ENCODE data around the gene MTCL1. TPM values are rescaled to one million over a fixed set of nuclear protein-coding genes. Genes with fewer than 3 reads are reported as not detected.

Gene MTCL1
- total RNA-seq, 1 donor from 2014 or later, result 100 TPM

GRCh38 chr18:8717011-8717770 lies 11.8 kb downstream of the MTCL1 start:
- peak overlapping the region; percentile 7 for H3K4me3 Mint-ChIP-seq (ENCODE audit: unreplicated experiment)

DNA sequence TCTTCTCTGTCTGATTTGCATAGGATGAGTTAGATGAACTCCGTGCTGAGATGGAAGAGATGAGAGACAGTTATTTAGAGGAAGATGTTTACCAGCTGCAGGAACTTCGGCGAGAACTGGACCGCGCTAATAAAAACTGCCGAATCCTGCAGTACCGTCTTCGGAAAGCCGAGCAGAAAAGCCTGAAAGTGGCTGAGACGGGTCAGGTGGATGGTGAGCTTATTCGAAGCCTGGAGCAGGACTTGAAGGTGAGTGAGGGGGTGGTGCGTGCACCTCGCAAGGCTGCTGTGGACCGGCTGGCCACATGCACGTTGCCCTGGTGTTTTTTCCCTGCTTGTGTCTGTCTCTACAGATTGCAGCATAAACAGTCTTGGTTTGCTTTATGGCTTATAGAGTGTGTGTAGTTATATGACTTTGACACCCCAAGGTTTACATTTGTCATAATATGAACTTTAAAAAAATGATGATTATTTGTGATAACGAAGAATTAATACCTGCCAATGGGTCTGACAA lies 13.1 kb downstream of the MTCL1 start:
- Mint-ChIP-seq H3K27ac (ENCODE audit: unreplicated experiment) (no peak overlapping the region), H3K4me1 (ENCODE audit: low read depth, unreplicated experiment) (peaks cover 35% of the 10 kb centered on the region), H3K27me3 (ENCODE audit: unreplicated experiment) (peaks cover 3% of the 10 kb centered on the region), H3K4me3 (ENCODE audit: unreplicated experiment) (no peak overlapping the region), H3K36me3 (ENCODE audit: unreplicated experiment) (no peaks in the 10 kb centered on the region), H3K9me3 (ENCODE audit: unreplicated experiment) (no peaks in the 10 kb centered on the region)
- no peak for DNase-seq
- no peak for TF ChIP-seq CTCF (IDR thresholded peaks at IDR 0.05; ENCODE audit: partially characterized antibody, unreplicated experiment)

More at GRCh38 chr18:8717011-8717770, 11.8 kb downstream of the MTCL1 start:
- no peaks in the 10 kb centered on the region for H3K36me3 Mint-ChIP-seq (ENCODE audit: unreplicated experiment)
- no peaks in the 10 kb centered on the region for H3K9me3 Mint-ChIP-seq (ENCODE audit: unreplicated experiment)
- DNase-seq, result peak; percentile 33
- peak overlapping the region; percentile 53 for H3K27ac Mint-ChIP-seq (ENCODE audit: unreplicated experiment)
- H3K4me1 Mint-ChIP-seq (ENCODE audit: low read depth, unreplicated experiment), result peaks cover 44% of the 10 kb centered on the region
- no peak for TF ChIP-seq CTCF (IDR thresholded peaks at IDR 0.05; ENCODE audit: partially characterized antibody, unreplicated experiment)
- peaks cover 3% of the 10 kb centered on the region for H3K27me3 Mint-ChIP-seq (ENCODE audit: unreplicated experiment)

GRCh38 chr18:8719192-8719591 lies 13.8 kb downstream of the MTCL1 start:
- Mint-ChIP-seq H3K4me3 (ENCODE audit: unreplicated experiment) (no peak overlapping the region), H3K27me3 (ENCODE audit: unreplicated experiment) (peaks cover 3% of the 10 kb centered on the region), H3K36me3 (ENCODE audit: unreplicated experiment) (peaks cover under 1% of the 10 kb centered on the region), H3K27ac (ENCODE audit: unreplicated experiment) (no peak overlapping the region), H3K4me1 (ENCODE audit: low read depth, unreplicated experiment) (peaks cover 29% of the 10 kb centered on the region), H3K9me3 (ENCODE audit: unreplicated experiment) (peaks cover 2% of the 10 kb centered on the region)
- no peak for TF ChIP-seq CTCF (IDR thresholded peaks at IDR 0.05; ENCODE audit: partially characterized antibody, unreplicated experiment)
- DNase-seq, result no peak

DNA sequence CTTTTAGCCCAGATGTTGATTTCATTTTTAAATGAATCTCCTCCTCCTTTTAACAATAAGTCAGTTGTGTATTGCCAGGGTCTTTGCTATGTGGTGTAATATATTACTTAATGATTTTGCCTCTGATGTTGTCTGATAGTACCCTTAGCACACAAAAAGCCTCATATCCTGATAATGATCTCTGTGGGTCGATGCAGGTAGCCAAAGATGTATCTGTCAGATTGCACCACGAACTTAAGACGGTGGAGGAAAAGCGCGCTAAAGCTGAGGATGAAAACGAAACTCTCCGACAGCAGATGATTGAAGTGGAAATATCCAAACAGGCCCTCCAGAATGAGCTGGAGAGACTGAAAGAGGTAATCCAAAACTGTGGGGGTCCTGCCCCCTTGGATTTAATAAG lies 14.8 kb downstream of the MTCL1 start:
- no peak for DNase-seq
- no peak overlapping the region for H3K4me3 Mint-ChIP-seq (ENCODE audit: unreplicated experiment)
- peaks cover 4% of the 10 kb centered on the region for H3K36me3 Mint-ChIP-seq (ENCODE audit: unreplicated experiment)
- TF ChIP-seq CTCF (IDR thresholded peaks at IDR 0.05; ENCODE audit: partially characterized antibody, unreplicated experiment), result no peak
- H3K4me1 Mint-ChIP-seq (ENCODE audit: low read depth, unreplicated experiment), result peaks cover 27% of the 10 kb centered on the region
- peaks cover 2% of the 10 kb centered on the region for H3K9me3 Mint-ChIP-seq (ENCODE audit: unreplicated experiment)
- no peak overlapping the region for H3K27ac Mint-ChIP-seq (ENCODE audit: unreplicated experiment)
- H3K27me3 Mint-ChIP-seq (ENCODE audit: unreplicated experiment), result peaks cover 3% of the 10 kb centered on the region

- Mint-ChIP-seq H3K4me1 (ENCODE audit: low read depth, unreplicated experiment) (peaks cover 21% of the 10 kb centered on the region), H3K36me3 (ENCODE audit: unreplicated experiment) (peaks cover 6% of the 10 kb centered on the region), H3K4me3 (ENCODE audit: unreplicated experiment) (no peak overlapping the region), H3K27ac (ENCODE audit: unreplicated experiment) (no peak overlapping the region), H3K27me3 (ENCODE audit: unreplicated experiment) (peaks cover 3% of the 10 kb centered on the region), H3K9me3 (ENCODE audit: unreplicated experiment) (peaks cover 2% of the 10 kb centered on the region)
- no peak for DNase-seq
- no peak for TF ChIP-seq CTCF (IDR thresholded peaks at IDR 0.05; ENCODE audit: partially characterized antibody, unreplicated experiment)
Measured at GRCh38 chr18:8721094-8721669, 15.8 kb downstream of the MTCL1 start.

Measured in glutamatergic neuron (in vitro differentiated cells).